GM12873 (cell line): ENCODE data around the gene MYDGF.

Experiments used
- CTCF ChIP-seq: IDR thresholded peaks from 2 replicates; pipeline ENCODE4 v1.5.1; 2012; ENCODE audit warnings: low read depth, mild to moderate bottlenecking, moderate library complexity, low read length, control low read depth; ENCODE audit not compliant: insufficient read depth; ENCODE audit errors: missing control alignments

The MYDGF gene

GRCh38 chr19:4620675-4621074, 49.5 kb downstream of the MYDGF start:
- TF ChIP-seq CTCF: no peak

DNA sequence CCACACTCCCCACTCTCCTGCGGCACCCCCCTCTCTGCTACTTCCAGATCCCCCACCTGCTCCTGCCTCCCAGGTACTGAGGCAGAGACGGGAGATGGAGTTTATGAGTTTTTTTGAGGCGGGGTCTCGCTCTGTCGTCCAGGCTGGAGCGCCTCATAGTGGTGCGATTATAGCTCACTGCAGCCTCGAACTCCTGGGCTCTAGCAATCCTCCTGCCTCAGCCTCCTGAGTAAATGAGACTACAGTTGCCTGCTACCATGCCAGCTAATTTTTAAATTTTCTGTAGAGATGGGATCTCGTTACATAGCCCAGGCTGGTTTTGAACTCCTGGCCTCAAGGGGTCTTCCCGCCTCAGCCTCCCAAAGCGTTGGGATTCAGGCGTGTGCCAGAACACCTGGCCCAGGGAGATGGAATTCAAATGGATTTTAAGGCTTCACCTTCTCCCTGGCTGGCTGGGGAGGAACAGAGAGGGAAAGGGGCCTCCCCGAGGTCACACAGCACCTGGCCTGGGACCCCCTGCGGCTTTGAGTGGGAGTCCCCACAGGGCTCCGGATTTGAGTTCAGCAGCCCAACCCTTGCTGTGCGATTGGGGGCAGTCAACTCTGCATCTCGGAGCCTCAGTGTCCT, 50.4 kb downstream of the MYDGF start:
- no peak for TF ChIP-seq CTCF

- TF ChIP-seq CTCF: no peak
Observed at GRCh38 chr19:4618019-4618418, 52.1 kb downstream of the MYDGF start.

GRCh38 chr19:4613254-4613751, 56.8 kb downstream of the MYDGF start:
- no peak for TF ChIP-seq CTCF

- TF ChIP-seq CTCF: no peak
Observed at GRCh38 chr19:4609878-4610511, 60.1 kb downstream of the MYDGF start.
